Measurements from ENCODE around the gene INF2.
"Not testable (repeated sequence)": the region's sequence is repeated elsewhere in the genome, so short reads cannot be mapped to it uniquely, and the experiment has no call there.

INF2 gene

DNA sequence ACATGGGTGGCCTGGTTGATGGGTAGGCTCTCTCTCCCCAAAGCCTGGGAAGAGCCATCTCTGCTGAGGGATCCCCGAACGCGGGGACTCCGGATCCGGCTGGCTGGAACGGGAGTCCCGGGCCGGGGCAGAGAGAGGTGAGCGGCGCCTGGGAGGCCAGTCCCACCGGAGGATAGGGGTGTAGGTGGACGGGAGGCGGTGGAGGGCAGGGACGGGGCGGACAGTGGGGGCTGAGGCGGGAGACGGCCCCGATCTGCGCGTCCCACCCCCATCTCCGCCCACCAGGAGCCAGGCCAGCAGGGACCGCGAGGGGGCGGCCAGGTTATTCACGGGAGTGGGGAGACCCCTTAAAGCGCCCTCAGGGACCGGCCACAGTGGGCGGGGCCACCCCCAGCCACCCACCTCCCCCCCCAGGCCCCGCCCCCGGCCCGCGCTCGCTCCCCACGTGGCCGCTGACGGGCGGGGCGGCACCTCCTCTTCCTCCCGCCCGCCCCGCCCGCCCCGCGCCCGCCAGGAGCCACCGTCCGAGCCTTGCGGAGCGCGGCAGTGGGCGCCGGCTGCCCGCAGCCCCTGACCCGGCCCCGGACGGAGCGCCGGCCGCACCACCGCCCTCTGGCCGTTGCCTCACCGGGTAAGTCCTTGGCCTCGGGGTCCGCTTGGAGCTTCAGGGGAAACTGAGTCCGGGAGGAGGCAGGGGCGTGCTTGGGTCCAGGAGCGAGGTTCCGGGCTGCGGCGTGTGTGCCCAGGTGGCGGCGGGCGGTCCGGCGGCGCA lies at the start of gene INF2:
TSS of gene INF2 (plus strand) at position 510 of the 772 bp plus-strand sequence. CDS start 11,748 bp downstream, outside the sequence.
- DNase-seq (ENCODE audit: low read depth in 2 of 2) = peak in 1 of 2 donors; percentile 45

DNA sequence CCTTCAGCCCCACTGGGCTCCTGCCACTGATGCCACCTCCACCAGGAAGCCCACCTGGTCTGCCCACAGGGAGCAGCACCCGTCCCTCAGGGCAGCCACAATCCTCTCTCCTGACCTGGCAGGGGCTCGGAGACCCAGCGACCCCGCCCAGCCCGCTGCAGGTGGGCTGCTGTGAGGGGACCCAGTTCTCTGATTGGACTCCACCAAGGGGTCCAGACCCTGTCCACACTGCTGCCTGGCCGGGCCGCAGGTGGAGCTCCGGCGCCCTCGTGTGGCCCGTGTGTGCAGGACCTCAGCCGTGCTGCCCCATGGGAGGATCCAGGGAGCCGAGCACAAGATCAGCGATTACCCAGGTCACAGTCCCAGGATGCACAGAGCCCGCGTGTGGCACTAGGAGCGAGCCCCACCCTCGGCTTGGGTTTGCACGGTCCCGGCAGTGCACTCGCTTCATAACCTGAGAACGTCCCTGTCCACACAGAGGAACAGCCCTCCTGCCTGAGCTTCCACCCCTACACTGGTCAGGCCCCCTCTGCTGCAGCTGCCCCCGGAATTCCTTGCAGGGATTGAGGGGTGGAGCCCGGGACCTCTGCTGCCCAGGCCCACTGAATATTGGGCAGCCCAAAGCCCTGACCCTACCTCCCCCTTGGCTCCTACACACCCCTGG lies 49.4 kb upstream of the INF2 start:
- peak; percentile 25 to 40 for DNase-seq (ENCODE audit: low read depth in 2 of 2)

DNA sequence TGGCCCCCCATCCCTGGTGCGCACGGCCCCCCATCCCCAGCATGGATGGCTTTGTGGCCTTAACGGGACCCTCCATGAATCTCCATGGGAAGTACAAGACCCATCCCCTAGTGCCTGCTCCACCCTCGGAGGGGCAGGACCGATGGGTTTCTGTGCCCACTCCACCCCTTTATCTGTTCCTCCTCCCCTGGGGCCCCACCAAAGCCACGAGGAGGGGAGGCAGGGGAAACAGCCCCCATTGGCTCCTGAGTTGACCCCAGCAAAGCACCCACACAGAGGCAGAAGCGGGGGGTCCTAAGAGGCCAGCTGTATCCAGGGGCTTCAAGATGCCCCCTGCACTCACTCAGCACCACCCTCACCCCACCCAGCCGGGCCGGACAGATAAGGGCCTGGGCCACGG lies 48.7 kb upstream of the INF2 start:
- no peak for DNase-seq (ENCODE audit: low read depth in 2 of 2)

DNA sequence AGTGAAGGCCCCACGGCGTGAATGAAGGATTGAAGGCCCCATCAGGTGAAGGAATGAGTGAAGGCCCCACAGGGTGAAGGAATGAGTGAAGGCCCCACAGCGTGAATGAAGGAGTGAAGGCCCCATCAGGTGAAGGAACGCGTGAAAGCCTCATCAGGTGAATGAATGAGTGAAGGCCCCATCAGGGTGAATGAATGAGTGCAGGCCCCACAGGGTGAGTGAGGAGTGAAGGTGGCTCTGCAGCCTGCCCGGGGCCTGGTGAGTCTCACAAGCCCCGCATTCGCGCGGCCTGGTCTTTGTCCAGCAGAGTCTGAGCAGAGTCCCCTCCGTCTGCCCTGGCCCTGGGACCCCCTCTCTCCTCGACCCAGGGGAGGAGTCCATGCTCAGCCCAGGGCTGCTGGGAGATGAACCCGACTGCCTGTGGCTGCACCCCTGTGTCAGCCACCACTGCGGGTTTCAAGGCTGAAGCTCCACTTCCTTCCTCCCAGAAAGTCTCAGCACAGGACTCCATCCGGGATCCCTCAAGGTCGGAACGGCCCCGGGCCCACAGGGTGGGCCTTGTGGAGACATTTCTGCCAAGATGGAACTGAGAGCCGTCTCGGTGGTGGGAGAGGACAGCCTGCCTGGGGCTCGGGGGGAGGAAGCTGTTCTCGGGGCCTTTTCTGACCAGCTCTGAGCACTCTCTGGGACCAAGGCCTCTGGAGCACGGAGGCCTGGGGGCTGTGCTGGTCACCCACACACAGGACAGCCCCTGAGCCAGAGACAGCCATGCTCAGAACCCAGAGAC lies 47.5 kb upstream of the INF2 start:
- DNase-seq (ENCODE audit: low read depth in 2 of 2) = no peak

DNA sequence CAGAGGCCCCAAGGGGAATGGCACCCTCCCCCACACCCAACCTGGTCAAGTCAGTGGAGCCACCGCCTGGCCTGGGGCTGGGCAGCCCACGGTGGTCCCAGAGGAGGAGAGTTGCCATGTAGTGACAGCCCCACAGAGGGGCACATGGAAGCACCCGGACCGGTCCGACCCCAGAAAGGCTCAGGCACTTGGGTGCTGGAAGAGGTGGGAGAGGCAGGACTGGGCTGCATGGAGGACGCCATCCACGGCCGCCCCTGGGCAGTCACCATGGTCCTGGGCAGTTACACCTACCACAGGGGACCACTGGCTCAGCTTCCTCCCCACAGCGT lies 46.9 kb upstream of the INF2 start:
- DNase-seq (ENCODE audit: low read depth in 2 of 2) = no peak

DNA sequence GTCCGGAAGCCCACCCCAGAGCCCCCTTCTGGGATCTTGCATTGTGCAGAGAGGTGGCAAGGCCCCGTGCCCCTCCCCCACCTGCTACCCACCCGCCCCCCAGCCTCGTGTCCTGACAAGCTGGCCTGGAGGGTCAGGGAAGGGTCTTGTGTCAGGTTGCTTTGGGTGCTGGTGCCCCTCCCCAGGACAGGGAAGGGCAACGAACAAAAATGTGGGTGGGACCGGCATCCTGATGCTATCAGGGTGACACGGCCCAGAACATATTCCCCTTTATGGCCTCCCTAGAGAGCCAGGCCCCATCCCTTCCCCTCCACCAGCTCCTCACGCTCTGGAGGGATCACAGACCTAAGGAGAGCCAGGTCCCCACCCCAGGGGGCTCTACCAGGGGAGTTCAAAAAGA lies 46.1 kb upstream of the INF2 start:
- DNase-seq (ENCODE audit: low read depth in 2 of 2) = no peak

DNA sequence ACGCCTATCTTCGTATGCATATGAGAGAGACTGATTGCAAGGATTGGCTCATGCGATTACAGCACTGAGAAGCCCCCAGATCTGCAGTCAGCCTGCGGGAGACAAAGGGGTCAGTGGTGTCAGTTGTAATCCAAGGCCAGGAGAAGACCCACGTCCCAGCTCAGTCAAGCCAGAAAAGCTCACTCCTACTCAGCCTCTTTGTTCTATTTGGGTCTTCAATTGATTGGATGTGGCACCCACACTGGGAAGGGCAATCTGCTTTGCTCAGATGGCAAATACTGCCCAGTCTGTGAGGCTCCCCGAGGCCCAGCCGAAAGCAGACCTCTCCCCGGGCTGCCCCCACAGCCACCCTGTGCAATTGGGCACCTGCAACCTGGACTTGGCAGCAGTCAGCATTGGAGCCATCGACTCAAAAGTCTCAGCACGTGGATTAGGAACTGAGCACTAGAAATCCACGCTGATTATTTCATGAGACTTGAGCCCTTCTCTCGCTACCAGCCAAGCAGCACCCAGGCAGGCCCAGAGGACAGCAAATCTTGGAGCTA lies 45.3 kb upstream of the INF2 start:
- DNase-seq (ENCODE audit: low read depth in 2 of 2) = no peak

DNA sequence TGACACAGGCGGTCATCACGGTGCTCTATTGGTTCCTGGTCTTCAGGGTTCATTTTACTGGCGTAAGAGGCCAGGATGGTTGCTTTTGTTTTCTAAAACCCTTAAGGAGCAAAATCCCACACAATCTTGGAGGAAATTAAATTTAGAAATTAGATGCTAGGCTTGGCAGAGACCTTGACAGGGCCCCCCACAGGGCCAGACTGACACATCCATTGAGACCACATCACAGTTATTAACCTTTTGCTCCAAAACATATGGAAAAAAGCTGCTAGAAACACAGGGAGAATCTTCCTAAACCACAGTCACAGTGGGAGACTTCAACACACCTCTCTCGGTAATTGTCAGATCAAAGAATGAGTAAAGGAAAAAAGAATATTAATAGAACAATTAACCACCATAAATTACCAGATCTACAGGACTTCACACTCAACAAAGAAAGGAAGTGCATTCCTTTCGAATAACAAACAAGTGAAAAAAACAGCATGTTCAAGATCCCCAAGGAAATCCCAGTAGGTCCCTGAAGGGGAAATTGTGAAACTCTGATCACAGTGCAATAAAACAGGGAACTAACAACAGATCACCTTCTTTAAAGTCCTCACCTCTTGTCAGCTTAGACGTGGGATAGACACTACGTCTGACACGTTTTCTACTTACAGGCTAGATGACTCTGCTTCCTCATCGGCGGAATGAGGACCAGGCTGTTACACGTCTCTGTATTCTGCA lies 44.6 kb upstream of the INF2 start:
- no peak for DNase-seq (ENCODE audit: low read depth in 2 of 2)

DNA sequence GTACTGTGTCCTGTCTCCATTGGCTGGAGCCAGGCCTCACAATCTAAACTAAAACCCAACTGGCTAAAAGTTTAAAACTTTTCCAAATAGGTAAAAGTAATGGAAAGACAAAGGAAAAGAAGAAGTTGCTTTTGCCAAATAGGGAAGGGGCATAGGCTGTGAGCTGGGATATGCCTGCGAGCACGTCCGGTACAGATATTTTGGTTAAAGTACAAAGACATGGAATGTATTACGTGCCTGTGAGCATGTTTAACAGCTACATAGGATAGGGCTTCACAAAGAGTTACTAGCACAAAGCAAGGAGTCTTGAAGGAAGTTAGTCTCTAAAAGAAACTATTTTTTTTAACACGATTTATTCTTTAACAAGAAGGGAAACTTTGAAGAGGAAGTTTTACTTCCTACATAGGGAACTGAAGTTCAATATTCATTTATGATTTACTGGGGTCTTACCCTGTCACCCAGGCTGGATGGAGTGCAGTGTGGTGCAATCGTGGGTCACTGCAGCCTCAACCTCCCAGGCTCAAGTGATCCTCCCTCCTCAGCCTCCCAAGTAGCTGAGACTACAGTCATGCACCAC lies 41.9 kb upstream of the INF2 start:
- DNase-seq (ENCODE audit: low read depth in 2 of 2) = no peak

DNA sequence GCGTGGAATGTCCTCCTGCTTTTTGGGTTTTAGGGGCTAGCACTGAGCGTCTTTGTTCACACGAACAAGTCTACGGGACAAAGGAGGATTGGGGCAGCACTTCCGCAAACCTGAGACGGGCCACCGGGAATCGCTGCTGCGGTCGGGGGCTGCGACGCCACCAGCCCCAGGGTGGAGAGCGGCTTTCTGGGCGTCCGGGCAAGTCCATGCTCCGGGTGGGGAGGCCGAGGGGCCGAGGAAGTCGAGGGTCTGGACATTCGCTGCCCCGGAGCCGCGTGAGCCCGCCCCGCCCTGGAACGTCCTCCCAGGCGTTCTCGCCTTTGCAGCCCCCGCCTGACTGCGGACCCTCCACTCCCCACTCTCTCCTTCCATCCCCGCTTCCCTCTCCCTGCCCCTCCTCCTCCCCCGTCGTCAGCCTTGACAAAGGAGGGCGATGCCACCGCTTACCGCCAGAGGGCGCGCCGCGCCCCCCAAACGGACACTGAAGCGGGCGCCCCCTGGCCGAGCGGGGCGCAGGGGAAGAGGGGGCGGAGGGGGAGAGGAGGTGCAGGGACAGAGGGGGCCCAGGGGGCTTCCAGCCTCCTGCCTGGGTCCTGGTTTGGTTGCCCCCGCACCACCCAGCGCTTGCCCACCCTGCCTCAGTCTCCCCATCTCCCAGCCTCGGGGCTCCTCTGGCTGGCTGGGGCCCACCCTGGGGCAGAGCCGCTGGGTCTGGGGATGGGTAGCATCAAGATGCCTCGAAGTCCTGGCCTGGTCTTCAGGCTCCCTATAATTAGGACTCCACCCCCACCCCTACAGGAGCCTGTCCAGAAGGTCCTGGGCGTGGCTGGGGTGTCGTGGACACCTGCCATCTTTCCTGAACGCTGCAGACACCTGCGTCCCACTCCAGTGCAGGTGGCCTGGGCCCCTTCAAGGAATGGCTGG lies 39.1 kb upstream of the INF2 start:
- DNase-seq (ENCODE audit: low read depth in 2 of 2) = peak in 1 of 2 donors; percentile 48

DNA sequence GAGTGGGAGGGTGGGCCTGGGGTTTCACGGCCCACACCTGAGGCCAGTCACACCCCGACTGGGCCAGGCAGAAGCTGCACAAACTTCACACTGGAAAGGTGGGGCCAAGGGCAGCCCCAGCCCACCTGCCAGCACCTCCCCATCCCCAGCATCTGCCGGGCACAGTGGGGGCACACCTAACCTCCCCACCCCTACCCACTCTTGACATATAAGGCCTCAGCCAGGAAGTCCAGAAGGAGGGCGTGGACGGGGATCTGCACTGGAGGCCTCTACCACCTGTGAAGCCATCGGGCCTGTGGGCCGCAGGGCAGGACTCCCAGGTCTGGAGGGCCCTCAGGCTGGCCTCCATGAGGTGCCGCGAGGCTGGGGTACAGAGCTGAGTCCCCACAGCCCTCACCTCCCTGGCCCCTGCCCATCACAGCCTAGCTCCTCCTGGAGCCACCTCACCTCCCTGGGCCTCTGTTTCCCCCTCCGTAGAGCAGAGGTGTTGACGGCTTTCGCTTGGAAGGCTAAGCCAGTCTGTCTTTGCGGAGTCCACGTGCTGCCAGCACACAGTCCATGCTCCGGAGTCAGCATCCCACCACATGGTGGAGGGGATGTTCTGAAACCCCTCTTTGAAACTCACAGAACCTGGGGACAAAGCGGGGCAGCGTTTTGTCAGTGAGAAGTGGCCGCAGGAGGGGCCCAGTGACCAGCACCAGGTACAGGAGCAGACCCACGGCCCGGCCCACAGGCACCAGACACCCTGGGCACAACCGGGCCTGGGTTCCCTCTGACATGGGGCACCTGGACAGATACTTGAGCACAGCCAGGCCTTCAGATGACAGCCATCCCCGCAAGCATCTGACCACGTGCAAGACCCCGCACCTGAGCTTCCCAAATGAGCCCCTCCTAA lies 38.2 kb upstream of the INF2 start:
- DNase-seq (ENCODE audit: low read depth in 2 of 2) = no peak

DNA sequence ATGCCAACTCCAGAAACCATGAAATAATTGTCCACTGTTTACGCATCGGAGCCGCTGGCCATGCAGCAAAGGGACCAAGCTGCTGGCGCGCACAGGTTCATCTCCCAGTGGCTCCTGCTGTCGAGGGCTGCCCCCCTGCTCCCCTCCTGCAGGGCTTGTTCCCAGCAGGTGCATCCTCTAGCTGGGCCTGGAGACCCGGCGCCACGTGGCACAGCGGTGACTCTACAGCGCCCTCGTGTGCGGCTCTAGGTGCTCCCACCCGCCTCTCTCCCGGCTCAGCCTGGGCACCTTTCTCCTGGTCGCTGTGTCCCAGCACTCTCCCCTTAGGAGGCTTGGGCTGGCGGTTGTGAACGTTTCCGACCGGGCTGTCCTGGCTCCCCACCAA lies 37.5 kb upstream of the INF2 start:
- DNase-seq (ENCODE audit: low read depth in 2 of 2) = no peak

DNA sequence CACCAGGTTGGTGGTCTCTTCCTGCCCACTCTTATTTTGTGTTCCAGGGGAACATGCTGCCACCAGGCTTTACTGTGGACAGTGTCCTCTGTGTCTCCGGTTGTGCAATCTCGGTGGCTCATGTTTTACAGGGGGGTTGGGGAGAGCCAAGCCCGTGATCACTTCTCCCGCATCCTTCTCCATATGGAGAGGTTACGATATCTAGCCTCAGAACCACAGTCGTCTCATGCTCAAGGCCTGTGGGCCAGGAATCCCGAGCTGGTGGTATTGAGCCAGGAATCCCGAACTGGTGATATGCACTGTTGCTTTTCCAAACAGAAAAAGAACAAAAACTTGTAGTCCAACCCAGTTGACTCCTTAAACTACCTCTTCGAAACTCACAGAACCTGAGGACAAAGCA lies 37.0 kb upstream of the INF2 start:
- DNase-seq (ENCODE audit: low read depth in 2 of 2) = no peak

DNA sequence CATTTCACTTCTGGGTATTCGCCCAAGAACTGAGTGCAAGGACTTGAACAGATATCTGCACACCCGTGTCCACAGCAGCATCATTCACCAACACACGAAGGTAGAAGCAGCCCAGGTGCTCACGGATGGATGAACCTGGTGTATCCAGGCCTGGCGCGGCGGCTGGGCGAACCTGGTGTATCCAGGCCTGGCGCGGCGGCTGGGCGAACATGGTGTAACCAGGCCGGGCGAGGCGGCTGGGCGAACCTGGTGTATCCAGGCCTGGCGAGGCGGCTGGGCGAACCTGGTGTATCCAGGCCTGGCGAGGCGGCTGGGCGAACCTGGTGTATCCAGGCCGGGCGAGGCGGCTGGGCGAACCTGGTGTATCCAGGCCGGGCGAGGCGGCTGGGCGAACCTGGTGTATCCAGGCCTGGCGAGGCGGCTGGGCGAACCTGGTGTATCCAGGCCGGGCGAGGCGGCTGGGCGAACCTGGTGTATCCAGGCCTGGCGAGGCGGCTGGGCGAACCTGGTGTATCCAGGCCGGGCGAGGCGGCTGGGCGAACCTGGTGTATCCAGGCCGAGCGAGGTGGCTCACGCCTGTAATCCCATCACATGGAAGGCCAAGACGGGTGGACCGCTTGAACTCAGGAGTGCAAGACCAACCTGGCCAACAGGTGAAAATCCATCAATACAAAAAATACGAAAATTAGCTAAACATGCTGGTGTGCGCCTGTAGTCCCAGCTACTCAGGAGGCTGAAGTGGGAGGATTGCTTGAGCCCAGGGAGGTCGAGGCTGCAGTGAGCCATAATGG lies 36.1 kb upstream of the INF2 start:
- DNase-seq (ENCODE audit: low read depth in 2 of 2) = not testable (repeated sequence)

DNA sequence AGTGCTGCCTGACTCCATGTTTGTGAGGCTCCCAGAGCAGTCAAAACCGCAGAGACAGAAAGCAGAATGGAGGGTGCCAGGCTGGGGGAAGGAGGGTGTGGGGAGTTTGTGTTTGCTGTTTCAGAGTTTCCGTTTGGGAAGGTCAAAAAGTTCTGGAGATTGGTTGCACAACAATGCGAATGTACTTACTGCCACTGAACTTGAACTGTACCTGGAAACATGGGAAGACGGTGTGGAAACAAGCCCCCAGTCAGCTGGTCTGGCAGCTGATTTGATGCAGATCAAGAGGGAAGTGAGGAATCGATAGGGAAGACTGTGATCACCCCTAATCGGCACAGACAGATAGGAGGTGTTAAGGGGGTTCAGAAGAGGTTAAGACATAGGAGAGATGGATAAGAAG lies 35.3 kb upstream of the INF2 start:
- DNase-seq (ENCODE audit: low read depth in 2 of 2) = no peak

DNA sequence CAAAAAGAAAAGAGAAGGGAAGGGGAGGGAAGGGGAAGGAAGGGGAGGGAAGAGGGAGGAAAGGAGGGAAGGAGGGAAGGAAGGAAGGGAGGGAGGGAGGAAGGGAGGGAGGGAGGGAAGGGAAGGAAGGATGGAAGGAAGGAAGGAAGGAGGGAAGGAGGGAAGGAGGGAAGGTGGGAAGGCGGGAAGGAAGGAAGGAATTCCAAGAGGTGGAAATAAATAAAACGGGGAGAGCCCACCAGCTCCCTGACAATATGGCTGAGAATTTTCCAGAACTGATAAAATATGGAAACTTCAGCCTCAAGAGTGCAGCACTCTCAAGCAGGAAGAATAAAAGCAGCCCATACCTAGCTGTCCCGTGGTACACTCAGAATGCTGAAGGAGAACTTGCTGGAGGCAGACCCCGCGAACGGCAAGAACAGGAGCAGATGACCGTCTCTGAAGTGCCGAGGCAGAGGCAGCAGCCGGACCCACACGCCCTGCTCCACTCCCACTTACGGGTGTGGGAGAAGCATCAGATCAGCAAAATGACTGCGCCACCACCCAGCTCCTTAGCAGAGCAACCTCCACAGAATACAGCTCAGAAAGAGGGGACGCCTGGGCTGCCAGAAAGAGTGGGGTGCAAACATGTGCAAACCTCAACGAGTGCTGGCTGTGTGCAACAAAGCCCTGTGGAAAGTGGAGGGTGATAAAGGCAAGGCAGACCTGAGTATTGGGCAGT lies 34.1 kb upstream of the INF2 start:
- no peak for DNase-seq (ENCODE audit: low read depth in 2 of 2)

DNA sequence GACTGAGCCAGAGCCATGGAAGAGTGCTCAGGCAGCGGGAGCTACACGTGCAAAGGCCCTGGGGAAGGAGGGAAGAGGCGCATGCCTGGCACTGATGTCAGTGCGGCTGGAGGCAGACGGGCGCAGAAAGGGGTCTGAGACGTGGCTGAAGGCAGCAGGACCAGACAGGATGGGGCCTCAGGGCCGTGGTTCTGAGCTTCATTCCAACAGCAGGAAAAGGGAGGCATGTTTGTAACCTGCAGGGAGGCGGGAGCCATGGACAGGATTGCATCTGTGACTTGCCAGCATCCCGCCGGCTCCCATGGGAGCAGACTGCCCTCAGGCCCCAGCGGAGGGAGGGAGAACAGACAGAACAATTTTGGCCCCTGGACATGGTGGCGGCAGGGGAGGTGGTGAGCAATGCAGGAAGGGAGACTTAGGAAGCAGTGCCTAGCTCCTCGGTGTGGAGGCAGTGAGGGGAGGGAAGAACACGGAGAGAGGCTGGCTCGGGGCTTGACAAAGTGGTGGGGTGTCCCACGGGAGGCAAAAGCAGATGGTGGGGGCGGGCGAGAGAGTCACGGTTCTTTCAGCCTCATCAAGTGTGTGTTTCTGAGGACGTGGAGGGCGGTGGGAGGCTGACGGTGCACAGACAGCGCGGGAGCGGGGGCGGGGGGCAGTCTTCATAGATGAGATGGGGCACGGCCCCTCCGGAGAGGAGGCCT lies 33.3 kb upstream of the INF2 start:
- no peak for DNase-seq (ENCODE audit: low read depth in 2 of 2)

Data from stimulated activated CD4-positive, alpha-beta T cell treated with anti-CD3 and anti-CD28 coated beads, Interleukin-15, amount 100 ng/mL, for 48 hours (primary cell).